Astrocyte (in vitro differentiated cells and primary cell): Measurements from ENCODE around the gene ALDH2.

ENCODE experiments used
- CTCF ChIP-seq: IDR thresholded peaks from 2 replicates; pipeline ENCODE4 v1.5.1; 2011; ENCODE audit warnings: low read depth, mild to moderate bottlenecking, inconsistent platforms, low read length, moderate library complexity; ENCODE audit not compliant: insufficient read depth
- EZH2 ChIP-seq: IDR thresholded peaks from 2 replicates; pipeline ENCODE4 v1.6.1; 2012; ENCODE audit warnings: mild to moderate bottlenecking, low read length, inconsistent platforms; ENCODE audit not compliant: insufficient read depth

- TF ChIP-seq CTCF (no peak), EZH2 (no peak)
These were observed 12.1 kb upstream of the ALDH2 start for GRCh38 chr12:111754671-111755070.
